SKM-1 treated with dmso at 0.1 percent for 144 hours (cell line): Measurements from ENCODE around the gene THSD4.
A peak's percentile ranks its signal among the peaks of the same experiment; 100 is the strongest.

ENCODE experiments used
- DNase-seq: peaks from one replicate; lab custom pipeline; 2025; ENCODE audit not compliant: unreplicated experiment; lab: John Stamatoyannopoulos, UW

THSD4 gene

GRCh38 chr15:71288348-71288955 lies 173.2 kb downstream of the THSD4 start:
- DNase-seq, result no peak

GRCh38 chr15:71290002-71290401 lies 174.7 kb downstream of the THSD4 start:
- DNase-seq, result no peak

GRCh38 chr15:71290881-71291635 lies 175.8 kb downstream of the THSD4 start:
- DNase-seq, result no peak

GRCh38 chr15:71291723-71292122 lies 176.5 kb downstream of the THSD4 start:
- no peak for DNase-seq

GRCh38 chr15:71293723-71294122 lies 178.5 kb downstream of the THSD4 start:
- DNase-seq, result no peak

GRCh38 chr15:71294251-71294910 lies 179.1 kb downstream of the THSD4 start:
- no peak for DNase-seq

- DNase-seq, result peak; percentile 63
These were observed 179.8 kb downstream of the THSD4 start for GRCh38 chr15:71294911-71295602.

GRCh38 chr15:71295603-71296314 lies 180.5 kb downstream of the THSD4 start:
- DNase-seq, result no peak

GRCh38 chr15:71296315-71296679 lies 181.0 kb downstream of the THSD4 start:
- DNase-seq, result no peak

- DNase-seq, result no peak
These were observed 186.8 kb downstream of the THSD4 start for GRCh38 chr15:71301958-71302621.

- no peak for DNase-seq
These were observed 187.7 kb downstream of the THSD4 start for GRCh38 chr15:71302861-71303410.

- no peak for DNase-seq
These were observed 188.7 kb downstream of the THSD4 start for GRCh38 chr15:71303977-71304376.

- DNase-seq, result no peak
These were observed 189.4 kb downstream of the THSD4 start for GRCh38 chr15:71304681-71305080.

GRCh38 chr15:71306538-71306937 lies 191.3 kb downstream of the THSD4 start:
- DNase-seq, result no peak

- DNase-seq, result no peak
These were observed 197.0 kb downstream of the THSD4 start for GRCh38 chr15:71312194-71312708.

- DNase-seq, result no peak
These were observed 197.6 kb downstream of the THSD4 start for GRCh38 chr15:71312731-71313460.

- DNase-seq, result no peak
These were observed 198.5 kb downstream of the THSD4 start for GRCh38 chr15:71313806-71314205.

GRCh38 chr15:71314956-71315537 lies 199.8 kb downstream of the THSD4 start:
- DNase-seq, result no peak

- DNase-seq, result no peak
These were observed 201.6 kb downstream of the THSD4 start for GRCh38 chr15:71316911-71317310.
